WTC11 (cell line): Measurements from ENCODE around the gene RASL11A. TPM values are rescaled to one million over a fixed set of nuclear protein-coding genes. Genes with fewer than 3 reads are reported as not detected.
"Not testable (repeated sequence)": the region's sequence is repeated elsewhere in the genome, so short reads cannot be mapped to it uniquely, and the experiment has no call there.

ENCODE experiments used
- ATAC-seq: fragments of 200-7000 bp; cut with Tn5 transposase; 2 replicates; pipeline ENCODE4 v1.10.0; 2021; ENCODE audit warnings: mild to moderate bottlenecking, moderate library complexity
- CTCF ChIA-PET: fragments of 300-600 bp; sonication (Branson Sonifier 250); formaldehyde crosslinking; loops from one replicate; lab custom pipeline; 2021; ENCODE audit warnings: antibody characterized with exemption; lab: Charles Lee
- POLR2A ChIA-PET: fragments of 350-600 bp; sonication (Branson Sonifier 250); formaldehyde crosslinking; loops from one replicate; lab custom pipeline; 2021; ENCODE audit warnings: antibody characterized with exemption; lab: Charles Lee
- DNase-seq: peaks from one replicate; pipeline ENCODE4 v3.0.0; 2021; ENCODE audit warnings: low spot score
- H3K27ac Mint-ChIP-seq: 2 replicates; pipeline ENCODE4 v1.8.0; 2021; ENCODE audit warnings: mixed read lengths
- H3K27me3 Mint-ChIP-seq: 2 replicates; pipeline ENCODE4 v1.8.0; 2021; ENCODE audit warnings: low read depth, mild to moderate bottlenecking, moderate library complexity, mixed read lengths
- H3K36me3 Mint-ChIP-seq: 2 replicates; pipeline ENCODE4 v1.8.0; 2021; ENCODE audit warnings: mixed read lengths
- H3K4me1 Mint-ChIP-seq: 2 replicates; pipeline ENCODE4 v1.8.0; 2022; ENCODE audit warnings: mixed read lengths
- H3K4me3 Mint-ChIP-seq: 2 replicates; pipeline ENCODE4 v1.8.0; 2021; ENCODE audit warnings: mild to moderate bottlenecking, moderate library complexity, mixed read lengths
- H3K9me3 Mint-ChIP-seq: 2 replicates; pipeline ENCODE4 v1.8.0; 2021; ENCODE audit warnings: mixed read lengths
- CBFB ChIP-seq: sonication (generic); formaldehyde crosslinking; IDR thresholded peaks from 2 replicates; pipeline ENCODE4 v1.8.1; 2022; ENCODE audit warnings: mild to moderate bottlenecking, low read depth, missing genetic modification reagents
- CREM ChIP-seq: sonication (generic); formaldehyde crosslinking; IDR thresholded peaks from 2 replicates; pipeline ENCODE4 v1.8.1; 2022; ENCODE audit warnings: mild to moderate bottlenecking, missing genetic modification reagents, moderate library complexity
- FOXJ3 ChIP-seq: sonication (generic); formaldehyde crosslinking; IDR thresholded peaks from 2 replicates; pipeline ENCODE4 v1.9.0; 2021; ENCODE audit warnings: missing genetic modification reagents, mild to moderate bottlenecking, borderline replicate concordance
- FOXP4 ChIP-seq: sonication (generic); formaldehyde crosslinking; IDR thresholded peaks from 2 replicates; pipeline ENCODE4 v1.8.0; 2022; ENCODE audit warnings: mild to moderate bottlenecking, missing genetic modification reagents
- GTF2I ChIP-seq: fragments of 250-450 bp; sonication (Bioruptor Pico); conservative IDR thresholded peaks from 2 replicates; pipeline ENCODE4 v1.4.0; 2021; ENCODE audit warnings: mild to moderate bottlenecking
- MYBL2 ChIP-seq: sonication (generic); formaldehyde crosslinking; IDR thresholded peaks from 2 replicates; pipeline ENCODE4 v1.8.1; 2023; ENCODE audit warnings: mild to moderate bottlenecking, moderate library complexity, missing genetic modification reagents
- NFYB ChIP-seq: sonication (generic); formaldehyde crosslinking; conservative IDR thresholded peaks from 2 replicates; pipeline ENCODE4 v1.8.0; 2022; ENCODE audit warnings: low read depth, missing genetic modification reagents
- NR3C1 ChIP-seq: sonication (generic); formaldehyde crosslinking; conservative IDR thresholded peaks from 2 replicates; pipeline ENCODE4 v1.8.1; 2023; ENCODE audit warnings: low read depth, mild to moderate bottlenecking, missing genetic modification reagents
- TCF7 ChIP-seq: sonication (generic); formaldehyde crosslinking; IDR thresholded peaks from 2 replicates; pipeline ENCODE4 v1.8.0; 2022; ENCODE audit warnings: mild to moderate bottlenecking, low read depth, missing genetic modification reagents, moderate library complexity
- ZNF317 ChIP-seq: sonication (generic); formaldehyde crosslinking; IDR thresholded peaks from 2 replicates; pipeline ENCODE4 v1.8.1; 2023; ENCODE audit warnings: low read depth, mild to moderate bottlenecking, moderate library complexity, missing genetic modification reagents, borderline replicate concordance
- ZSCAN18 ChIP-seq: fragments of 250-450 bp; sonication (Bioruptor Pico); IDR thresholded peaks from 2 replicates; pipeline ENCODE4 v2.1.2; 2022; ENCODE audit warnings: mild to moderate bottlenecking, moderate library complexity
- total RNA-seq: library from RNA; stranded (reverse); gene quantifications from 3 replicates; pipeline ENCODE4 v1.2.3, GENCODE V29; 2021
- TF ChIP-seq, protein P1 (sequence below): sonication (generic); formaldehyde crosslinking; IDR thresholded peaks from 2 replicates; pipeline ENCODE4 v1.8.1; 2023; ENCODE audit warnings: mild to moderate bottlenecking, missing genetic modification reagents
- TF ChIP-seq, protein P2 (sequence below): sonication (generic); formaldehyde crosslinking; IDR thresholded peaks from 2 replicates; pipeline ENCODE4 v1.8.1; 2022; ENCODE audit warnings: low read depth, mild to moderate bottlenecking, moderate library complexity, missing genetic modification reagents, borderline replicate concordance
- TF ChIP-seq, protein P3 (sequence below): fragments of 250-450 bp; sonication (Bioruptor Pico); IDR thresholded peaks from 2 replicates; pipeline ENCODE4 v1.9.0; 2021; ENCODE audit warnings: moderate library complexity, mild to moderate bottlenecking, inconsistent platforms, borderline replicate concordance
- TF ChIP-seq, protein P4 (sequence below): fragments of 250-450 bp; sonication (Bioruptor Pico); conservative IDR thresholded peaks from 2 replicates; pipeline ENCODE4 v1.9.0; 2021; ENCODE audit warnings: mild to moderate bottlenecking
- TF ChIP-seq, protein P5 (sequence below): sonication (generic); formaldehyde crosslinking; IDR thresholded peaks from 2 replicates; pipeline ENCODE4 v1.8.1; 2023; ENCODE audit warnings: mild to moderate bottlenecking, moderate library complexity, missing genetic modification reagents

RASL11A gene
- total RNA-seq, 1 experiment from 2014 or later, result 3.5 TPM

- H3K36me3 Mint-ChIP-seq, result no peaks in the 10 kb centered on the region
- TF ChIP-seq TCF7, result no peak
- TF ChIP-seq NR3C1 (CRISPR knock-in tag), result no peak
- no peak for TF ChIP-seq CREM
- no peak for TF ChIP-seq GTF2I
- TF ChIP-seq ZNF317 (CRISPR knock-in tag), result no peak
- TF ChIP-seq CBFB, result no peak
- TF ChIP-seq MYBL2 (CRISPR knock-in tag), result no peak
- TF ChIP-seq, protein P1, sequence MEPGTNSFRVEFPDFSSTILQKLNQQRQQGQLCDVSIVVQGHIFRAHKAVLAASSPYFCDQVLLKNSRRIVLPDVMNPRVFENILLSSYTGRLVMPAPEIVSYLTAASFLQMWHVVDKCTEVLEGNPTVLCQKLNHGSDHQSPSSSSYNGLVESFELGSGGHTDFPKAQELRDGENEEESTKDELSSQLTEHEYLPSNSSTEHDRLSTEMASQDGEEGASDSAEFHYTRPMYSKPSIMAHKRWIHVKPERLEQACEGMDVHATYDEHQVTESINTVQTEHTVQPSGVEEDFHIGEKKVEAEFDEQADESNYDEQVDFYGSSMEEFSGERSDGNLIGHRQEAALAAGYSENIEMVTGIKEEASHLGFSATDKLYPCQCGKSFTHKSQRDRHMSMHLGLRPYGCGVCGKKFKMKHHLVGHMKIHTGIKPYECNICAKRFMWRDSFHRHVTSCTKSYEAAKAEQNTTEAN (CRISPR knock-in tag), result no peak
- TF ChIP-seq, protein P2, sequence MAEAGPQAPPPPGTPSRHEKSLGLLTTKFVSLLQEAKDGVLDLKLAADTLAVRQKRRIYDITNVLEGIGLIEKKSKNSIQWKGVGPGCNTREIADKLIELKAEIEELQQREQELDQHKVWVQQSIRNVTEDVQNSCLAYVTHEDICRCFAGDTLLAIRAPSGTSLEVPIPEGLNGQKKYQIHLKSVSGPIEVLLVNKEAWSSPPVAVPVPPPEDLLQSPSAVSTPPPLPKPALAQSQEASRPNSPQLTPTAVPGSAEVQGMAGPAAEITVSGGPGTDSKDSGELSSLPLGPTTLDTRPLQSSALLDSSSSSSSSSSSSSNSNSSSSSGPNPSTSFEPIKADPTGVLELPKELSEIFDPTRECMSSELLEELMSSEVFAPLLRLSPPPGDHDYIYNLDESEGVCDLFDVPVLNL, result no peak
- TF ChIP-seq NFYB, result no peak
- TF ChIP-seq, protein P3, sequence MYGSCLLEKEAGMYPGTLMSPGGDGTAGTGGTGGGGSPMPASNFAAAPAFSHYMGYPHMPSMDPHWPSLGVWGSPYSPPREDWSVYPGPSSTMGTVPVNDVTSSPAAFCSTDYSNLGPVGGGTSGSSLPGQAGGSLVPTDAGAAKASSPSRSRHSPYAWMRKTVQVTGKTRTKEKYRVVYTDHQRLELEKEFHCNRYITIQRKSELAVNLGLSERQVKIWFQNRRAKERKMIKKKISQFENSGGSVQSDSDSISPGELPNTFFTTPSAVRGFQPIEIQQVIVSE (CRISPR knock-in tag), result no peak
- TF ChIP-seq, protein P4, sequence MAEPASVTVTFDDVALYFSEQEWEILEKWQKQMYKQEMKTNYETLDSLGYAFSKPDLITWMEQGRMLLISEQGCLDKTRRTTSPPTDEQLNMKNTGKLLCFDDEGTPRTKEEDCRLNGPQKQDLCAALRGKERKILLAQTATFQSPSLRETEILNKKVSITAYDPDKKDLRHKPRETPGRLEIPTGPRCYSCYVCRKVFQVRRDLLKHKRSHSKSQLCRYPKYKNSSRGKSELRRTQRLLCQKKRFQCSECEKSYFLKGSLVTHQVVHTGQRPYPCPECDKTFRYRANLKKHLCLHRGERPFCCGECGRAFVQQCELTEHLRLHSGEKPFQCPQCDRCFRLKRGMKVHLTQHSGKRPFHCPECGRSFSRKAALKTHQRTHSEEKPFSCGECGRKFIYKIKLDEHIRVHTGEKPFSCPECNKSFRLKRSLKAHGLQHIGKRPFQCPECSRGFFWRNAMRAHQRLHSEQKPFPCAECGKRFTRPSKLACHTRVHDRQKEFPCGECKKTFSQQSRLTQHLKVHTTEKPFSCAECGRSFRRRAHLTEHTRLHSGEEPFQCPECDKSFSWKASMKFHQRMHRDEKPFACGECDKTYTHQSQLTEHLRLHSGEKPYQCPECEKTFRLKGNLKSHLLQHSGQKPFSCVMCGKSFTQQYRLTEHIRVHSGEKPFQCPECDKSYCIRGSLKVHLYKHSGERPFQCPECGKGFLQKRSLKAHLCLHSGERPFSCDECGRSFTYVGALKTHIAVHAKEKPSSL, result no peak
- TF ChIP-seq, protein P5, sequence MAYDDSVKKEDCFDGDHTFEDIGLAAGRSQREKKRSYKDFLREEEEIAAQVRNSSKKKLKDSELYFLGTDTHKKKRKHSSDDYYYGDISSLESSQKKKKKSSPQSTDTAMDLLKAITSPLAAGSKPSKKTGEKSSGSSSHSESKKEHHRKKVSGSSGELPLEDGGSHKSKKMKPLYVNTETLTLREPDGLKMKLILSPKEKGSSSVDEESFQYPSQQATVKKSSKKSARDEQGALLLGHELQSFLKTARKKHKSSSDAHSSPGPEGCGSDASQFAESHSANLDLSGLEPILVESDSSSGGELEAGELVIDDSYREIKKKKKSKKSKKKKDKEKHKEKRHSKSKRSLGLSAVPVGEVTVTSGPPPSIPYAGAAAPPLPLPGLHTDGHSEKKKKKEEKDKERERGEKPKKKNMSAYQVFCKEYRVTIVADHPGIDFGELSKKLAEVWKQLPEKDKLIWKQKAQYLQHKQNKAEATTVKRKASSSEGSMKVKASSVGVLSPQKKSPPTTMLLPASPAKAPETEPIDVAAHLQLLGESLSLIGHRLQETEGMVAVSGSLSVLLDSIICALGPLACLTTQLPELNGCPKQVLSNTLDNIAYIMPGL (CRISPR knock-in tag), result no peak
- TF ChIP-seq ZSCAN18 (CRISPR knock-in tag), result no peak
- TF ChIP-seq FOXJ3 (CRISPR knock-in tag), result no peak
- no peak for TF ChIP-seq FOXP4
- TF ChIP-seq, all 79 proteins: peak for 0
- Mint-ChIP-seq H3K27ac (no peak overlapping the region), H3K4me3 (no peak overlapping the region), H3K9me3 (peaks cover 13% of the 10 kb centered on the region), H3K4me1 (no peaks in the 10 kb centered on the region), H3K27me3 (no peaks in the 10 kb centered on the region; the same call in 1 of the 2 replicates)
- CTCF ChIA-PET, result interaction anchor here (1.5 kb wide), 1 partner anchor 18 kb away, joined by 3 read pairs; no protein-coding TSS in a partner anchor
- POLR2A ChIA-PET, result no interaction called here
- DNase-seq, result no peak
- no peak for ATAC-seq
These were observed 51.1 kb downstream of the RASL11A start for GRCh38 chr13:27321468-27322431.

DNA sequence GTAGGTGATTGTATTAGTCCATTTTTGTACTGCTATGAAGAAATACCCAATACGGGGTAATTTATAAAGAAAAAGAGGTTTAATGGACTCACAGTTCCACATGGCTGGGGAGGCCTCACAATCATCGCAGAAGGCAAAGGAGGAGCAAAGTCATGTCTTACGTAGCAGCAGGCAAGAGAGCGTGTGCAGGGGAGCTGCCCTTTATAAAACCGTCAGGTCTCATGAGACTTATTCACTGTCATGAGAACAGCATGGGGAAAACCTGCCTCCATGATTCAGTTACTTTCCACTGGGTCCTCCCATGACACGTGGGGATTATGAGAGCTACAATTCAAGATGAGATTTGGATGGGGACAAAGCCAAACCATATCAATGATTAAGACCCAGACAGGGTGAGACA lies 51.8 kb downstream of the RASL11A start:
- H3K4me3 Mint-ChIP-seq, H3K36me3 Mint-ChIP-seq, H3K27ac Mint-ChIP-seq, ATAC-seq, POLR2A ChIA-PET, DNase-seq, H3K4me1 Mint-ChIP-seq, H3K27me3 Mint-ChIP-seq: not testable (repeated sequence)
- CTCF ChIA-PET, result interaction anchor here (1.0 kb wide), 1 partner anchor 16 kb away, joined by 3 read pairs; no protein-coding TSS in a partner anchor
- H3K9me3 Mint-ChIP-seq, result peaks cover 13% of the 10 kb centered on the region
